ENCODE data around the gene TRHDE. TPM values are rescaled to one million over a fixed set of nuclear protein-coding genes. Genes with fewer than 3 reads are reported as not detected.

TRHDE gene
- total RNA-seq, 1 donor from 2014 or later = 26.9 TPM

DNA sequence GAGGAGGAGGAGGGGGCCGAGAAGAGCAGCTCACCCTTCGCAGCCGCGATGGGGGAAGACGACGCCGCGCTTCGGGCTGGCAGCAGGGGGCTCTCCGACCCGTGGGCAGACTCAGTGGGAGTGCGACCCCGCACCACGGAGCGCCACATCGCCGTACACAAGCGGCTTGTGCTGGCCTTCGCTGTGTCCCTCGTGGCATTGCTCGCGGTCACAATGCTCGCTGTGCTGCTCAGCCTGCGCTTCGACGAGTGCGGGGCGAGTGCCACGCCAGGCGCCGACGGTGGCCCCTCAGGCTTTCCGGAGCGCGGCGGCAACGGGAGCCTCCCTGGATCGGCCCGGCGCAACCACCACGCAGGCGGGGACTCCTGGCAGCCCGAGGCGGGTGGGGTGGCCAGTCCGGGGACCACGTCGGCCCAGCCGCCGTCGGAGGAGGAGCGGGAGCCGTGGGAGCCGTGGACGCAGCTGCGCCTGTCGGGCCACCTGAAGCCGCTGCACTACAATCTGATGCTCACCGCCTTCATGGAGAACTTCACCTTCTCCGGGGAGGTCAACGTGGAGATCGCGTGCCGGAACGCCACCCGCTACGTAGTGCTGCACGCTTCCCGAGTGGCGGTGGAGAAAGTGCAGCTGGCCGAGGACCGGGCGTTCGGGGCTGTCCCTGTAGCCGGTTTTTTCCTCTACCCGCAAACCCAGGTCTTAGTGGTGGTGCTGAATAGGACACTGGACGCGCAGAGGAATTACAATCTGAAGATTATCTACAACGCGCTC lies 745 bp downstream of the TRHDE start:
- H3K4me3 ChIP-seq (ENCODE audit: low read depth, low read length) = peak overlapping the region; percentile 90
- no peak for DNase-seq (ENCODE audit: low read depth)
- TF ChIP-seq CTCF (conservative IDR thresholded peaks at IDR 0.05; ENCODE audit: low read depth, low read length) = peak; percentile 30

- H3K4me3 ChIP-seq (ENCODE audit: low read depth, low read length) = peak overlapping the region; percentile 90
- TF ChIP-seq CTCF (conservative IDR thresholded peaks at IDR 0.05; ENCODE audit: low read depth, low read length) = no peak
- DNase-seq (ENCODE audit: low read depth) = no peak
These were observed 1.3 kb downstream of the TRHDE start for GRCh38 chr12:72273499-72273837.

GRCh38 chr12:72273851-72274351 lies 1.7 kb downstream of the TRHDE start:
- peak overlapping the region; percentile 90 for H3K4me3 ChIP-seq (ENCODE audit: low read depth, low read length)
- no peak for TF ChIP-seq CTCF (conservative IDR thresholded peaks at IDR 0.05; ENCODE audit: low read depth, low read length)
- no peak for DNase-seq (ENCODE audit: low read depth)

- no peak for TF ChIP-seq CTCF (conservative IDR thresholded peaks at IDR 0.05; ENCODE audit: low read depth, low read length)
- DNase-seq (ENCODE audit: low read depth) = no peak
- peak overlapping the region; percentile 90 for H3K4me3 ChIP-seq (ENCODE audit: low read depth, low read length)
These were observed 2.8 kb downstream of the TRHDE start for GRCh38 chr12:72274931-72275330.

DNA sequence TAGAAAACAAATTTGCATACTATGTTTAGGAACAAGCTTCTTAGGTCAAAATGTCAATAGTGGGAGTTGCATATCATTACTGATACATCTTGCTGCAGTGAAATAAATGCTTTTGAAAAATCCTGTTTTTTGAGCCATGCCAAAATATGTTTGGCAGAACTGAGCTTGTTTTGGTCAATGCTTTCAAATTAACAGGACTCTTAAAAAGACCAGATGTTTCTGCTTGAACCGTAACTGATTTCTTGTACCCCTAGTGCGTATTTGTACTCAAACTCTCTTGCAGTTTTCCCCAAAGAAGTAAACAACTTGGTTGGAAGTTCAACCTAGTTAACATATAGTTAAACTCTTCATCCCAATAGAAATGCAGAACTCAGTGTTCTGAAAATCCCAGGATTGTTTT lies 3.4 kb downstream of the TRHDE start:
- TF ChIP-seq CTCF (conservative IDR thresholded peaks at IDR 0.05; ENCODE audit: low read depth, low read length) = no peak
- H3K4me3 ChIP-seq (ENCODE audit: low read depth, low read length) = peak overlapping the region; percentile 90
- no peak for DNase-seq (ENCODE audit: low read depth)

GRCh38 chr12:72276181-72276805 lies 4.1 kb downstream of the TRHDE start:
- H3K4me3 ChIP-seq (ENCODE audit: low read depth, low read length) = peak overlapping the region; percentile 90
- DNase-seq (ENCODE audit: low read depth) = no peak
- no peak for TF ChIP-seq CTCF (conservative IDR thresholded peaks at IDR 0.05; ENCODE audit: low read depth, low read length)
